ENCODE data around the gene UNC5A. TPM values are rescaled to one million over a fixed set of nuclear protein-coding genes. Genes with fewer than 3 reads are reported as not detected.

The UNC5A gene
- total and polyA plus RNA-seq, 2 of the 8 experiments (the other 6 are each of a cell fraction or from before 2014, with no cell fraction given) = 4.0 to 7.6 TPM

DNA sequence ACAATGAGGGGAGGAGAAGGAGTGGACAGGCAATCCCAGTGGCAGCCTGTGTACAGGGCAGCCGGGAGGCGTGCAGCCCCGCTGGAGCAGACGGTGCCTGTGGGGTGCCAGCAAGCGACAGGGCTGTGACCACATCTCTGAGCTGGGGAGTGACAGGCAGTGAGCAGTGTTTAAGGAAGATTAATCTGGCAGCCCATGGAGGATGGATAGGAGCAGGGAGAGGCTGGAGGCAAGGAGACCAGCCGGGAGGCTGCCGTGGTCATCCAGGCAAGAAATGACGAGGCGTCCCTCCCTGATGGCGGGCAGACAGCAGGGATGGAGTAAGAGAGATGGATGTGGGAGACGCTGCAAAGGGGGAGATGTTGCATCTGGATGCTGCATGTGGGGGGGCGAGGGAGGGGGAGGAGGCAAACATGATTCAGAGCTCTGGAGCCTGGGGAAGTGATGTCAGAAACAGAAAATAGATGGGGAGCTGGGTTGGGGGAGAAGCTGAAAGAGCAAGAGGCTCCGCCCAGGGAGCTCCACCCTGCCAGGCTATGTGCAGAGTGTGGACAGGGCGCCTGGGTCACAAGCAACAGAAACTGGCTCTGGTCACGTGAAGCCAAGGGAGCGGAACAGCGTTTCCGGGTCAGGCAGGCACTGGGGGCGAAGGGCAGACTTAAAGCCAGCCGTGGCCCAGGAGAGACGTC lies 12.6 kb downstream of the UNC5A start:
- H3K36me3 ChIP-seq (ENCODE audit: control insufficient read depth in 2 of 4, insufficient read depth in 4 of 4, low read length in 3 of 4) = no peaks in the 10 kb centered on the region
- no peak overlapping the region for H2AFZ ChIP-seq (ENCODE audit: low read length)
- no peak overlapping the region for H3K56ac ChIP-seq (replicated peaks; ENCODE audit: insufficient read length, low read depth, low read length)
- peaks cover 0 to 3% of the 10 kb centered on the region in 2 experiments for H4K20me1 ChIP-seq (replicated peaks in 1 of 2; ENCODE audit: control insufficient read depth in 1 of 2, insufficient read depth in 2 of 2, low read length in 2 of 2)
- ChIA-PET CTCF (ENCODE audit: partially characterized antibody) (interaction anchor here (0.6 to 4.9 kb wide), 10 partner anchors 9 to 1362 kb away, joined by 3 to 26 read pairs (median 3); no protein-coding TSS in a partner anchor), POLR2A (ENCODE audit: partially characterized antibody) (no interaction called here)
- H3K9ac ChIP-seq (replicated peaks in 1 of 4; ENCODE audit: extremely low read depth in 1 of 4, low read depth in 3 of 4, low read length in 3 of 4) = no peak overlapping the region
- H2BK20ac ChIP-seq (ENCODE audit: low read length) = 0 out of 2 replicates have a peak overlapping the region, but pooled peaks have one; percentile 48
- no peaks in the 10 kb centered on the region for H3K79me1 ChIP-seq (ENCODE audit: low read depth, low read length)
- 92% methylated on average over 21 of the region's 21 CpGs; no CpG with 5 or more reads in 1 of the 2 experiments for WGBS, 2 experiments (ENCODE audit: extremely low coverage in 1 of 2, insufficient coverage in 1 of 2, insufficient read length in 1 of 2, insufficient replicate concordance in 2 of 2, low coverage in 1 of 2, low lambda C conversion rate in 2 of 2, missing lambda C conversion rate in 1 of 2)
- H4K5ac ChIP-seq (ENCODE audit: insufficient read length, low read depth, low read length) = no peak overlapping the region
- H3K23me2 ChIP-seq (ENCODE audit: low read depth, low read length) = peaks cover 2% of the 10 kb centered on the region; the same call in 1 of the 2 replicates
- DNase-seq (ENCODE audit: low read depth in 1 of 2, low spot score in 2 of 2) = no peak
- peaks cover 3 to 12% (median 4%) of the 10 kb centered on the region in 4 experiments; a peak in 6 of 7 replicates for H3K4me1 ChIP-seq (replicated peaks in 1 of 4; ENCODE audit: control insufficient read depth in 3 of 4, insufficient read depth in 4 of 4, low read length in 3 of 4)
- no peak overlapping the region for H3K23ac ChIP-seq (ENCODE audit: insufficient read length)
- no peak overlapping the region for H2BK120ac ChIP-seq (replicated peaks; ENCODE audit: low read depth, low read length)
- peak overlapping the region; percentile 70 for H4K91ac ChIP-seq (replicated peaks; ENCODE audit: insufficient read length, low read length)
- no peak for FAIRE-seq
- no peaks in the 10 kb centered on the region for H3K9me3 ChIP-seq (ENCODE audit: insufficient read depth in 2 of 2, low read depth in 1 of 2, low read length in 1 of 2)
- peak overlapping the region; percentile 75; the same call in 1 of the 2 replicates for H2BK15ac ChIP-seq (ENCODE audit: low read length)
- H3K4me2 ChIP-seq (ENCODE audit: insufficient read depth in 1 of 2, low read depth in 2 of 2, low read length in 2 of 2) = no peak overlapping the region
- H3K4me3 ChIP-seq (ENCODE audit: extremely low read depth in 1 of 4, insufficient read depth in 2 of 4, low read depth in 3 of 4, low read length in 4 of 4) = no peak overlapping the region
- no peaks in the 10 kb centered on the region for H3K79me2 ChIP-seq (ENCODE audit: control insufficient read depth in 1 of 2, insufficient read depth in 2 of 2, low read length in 2 of 2)
- H2AK5ac ChIP-seq (ENCODE audit: low read depth, low read length) = no peak overlapping the region
- H3K18ac ChIP-seq (ENCODE audit: extremely low read depth, low read length) = no peak overlapping the region
- H3K14ac ChIP-seq (ENCODE audit: insufficient read length) = no peak overlapping the region
- peaks cover 0 to 3% (median 2%) of the 10 kb centered on the region in 4 experiments; a peak in 2 of 7 replicates for H3K27me3 ChIP-seq (replicated peaks in 1 of 4; ENCODE audit: control insufficient read depth in 3 of 4, extremely low read depth in 1 of 4, insufficient read depth in 3 of 4, low read length in 3 of 4)
- H3K27ac ChIP-seq (ENCODE audit: low read depth, low read length) = no peak overlapping the region
- H4K8ac ChIP-seq (ENCODE audit: extremely low read depth, insufficient read depth, low read length) = no peak overlapping the region
- H2BK12ac ChIP-seq (ENCODE audit: low read depth, low read length) = no peak overlapping the region; the same call in 1 of the 2 replicates
- no peak overlapping the region for H2BK5ac ChIP-seq (ENCODE audit: low read depth, low read length)
- no peak overlapping the region for H3K4ac ChIP-seq (replicated peaks; ENCODE audit: insufficient read length, low read depth, low read length)
- TF ChIP-seq RAD21 (IDR thresholded peaks at IDR 0.05 in 1 of 2, conservative IDR thresholded peaks at IDR 0.05 in 1 of 2; ENCODE audit: low read depth in 2 of 2, low read length in 2 of 2) (no peak), SIRT6 (IDR thresholded peaks at IDR 0.05; ENCODE audit: low read length) (no peak), POLR2A (IDR thresholded peaks at IDR 0.05; ENCODE audit: control extremely low read depth in 1 of 2, low read depth in 2 of 2, low read length in 2 of 2) (no peak), PHF8 (conservative IDR thresholded peaks at IDR 0.05; ENCODE audit: low read depth, low read length) (no peak), EP300 (IDR thresholded peaks at IDR 0.05; ENCODE audit: borderline replicate concordance in 1 of 2, low read depth in 2 of 2, low read length in 2 of 2) (no peak), RFX5 (IDR thresholded peaks at IDR 0.05; ENCODE audit: borderline replicate concordance, low read depth, low read length) (no peak), POU5F1 (IDR thresholded peaks at IDR 0.05; ENCODE audit: low read depth, low read length) (no peak), RNF2 (IDR thresholded peaks at IDR 0.05; ENCODE audit: borderline replicate concordance, low read depth, low read length, missing control alignments, poor library complexity, severe bottlenecking) (no peak)
- TF ChIP-seq, protein P1, sequence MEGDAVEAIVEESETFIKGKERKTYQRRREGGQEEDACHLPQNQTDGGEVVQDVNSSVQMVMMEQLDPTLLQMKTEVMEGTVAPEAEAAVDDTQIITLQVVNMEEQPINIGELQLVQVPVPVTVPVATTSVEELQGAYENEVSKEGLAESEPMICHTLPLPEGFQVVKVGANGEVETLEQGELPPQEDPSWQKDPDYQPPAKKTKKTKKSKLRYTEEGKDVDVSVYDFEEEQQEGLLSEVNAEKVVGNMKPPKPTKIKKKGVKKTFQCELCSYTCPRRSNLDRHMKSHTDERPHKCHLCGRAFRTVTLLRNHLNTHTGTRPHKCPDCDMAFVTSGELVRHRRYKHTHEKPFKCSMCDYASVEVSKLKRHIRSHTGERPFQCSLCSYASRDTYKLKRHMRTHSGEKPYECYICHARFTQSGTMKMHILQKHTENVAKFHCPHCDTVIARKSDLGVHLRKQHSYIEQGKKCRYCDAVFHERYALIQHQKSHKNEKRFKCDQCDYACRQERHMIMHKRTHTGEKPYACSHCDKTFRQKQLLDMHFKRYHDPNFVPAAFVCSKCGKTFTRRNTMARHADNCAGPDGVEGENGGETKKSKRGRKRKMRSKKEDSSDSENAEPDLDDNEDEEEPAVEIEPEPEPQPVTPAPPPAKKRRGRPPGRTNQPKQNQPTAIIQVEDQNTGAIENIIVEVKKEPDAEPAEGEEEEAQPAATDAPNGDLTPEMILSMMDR (IDR thresholded peaks at IDR 0.05; ENCODE audit: control extremely low read depth in 1 of 3, insufficient read depth in 1 of 3, low read depth in 1 of 3, low read length in 3 of 3) = no peak

All from H1 (cell line).